Measurements from ENCODE around the gene AP2A1.
A peak's percentile ranks its signal among the peaks of the same experiment; 100 is the strongest.

AP2A1 gene

GRCh38 chr19:49840736-49841249 lies 74.0 kb downstream of the AP2A1 start:
- no peak for DNase-seq

- DNase-seq = no peak
Measured at GRCh38 chr19:49843265-49843664, 76.5 kb downstream of the AP2A1 start.

- DNase-seq = no peak
Measured at GRCh38 chr19:49844138-49845095, 77.6 kb downstream of the AP2A1 start.

- DNase-seq = no peak
Measured at GRCh38 chr19:49845414-49845813, 78.6 kb downstream of the AP2A1 start.

- no peak for DNase-seq
Measured at GRCh38 chr19:49846408-49846807, 79.6 kb downstream of the AP2A1 start.

- DNase-seq = peak; percentile 59 to 65
Measured at GRCh38 chr19:49847731-49848696, 81.2 kb downstream of the AP2A1 start.

GRCh38 chr19:49848938-49849337 lies 82.1 kb downstream of the AP2A1 start:
- DNase-seq = no peak

GRCh38 chr19:49849433-49850220 lies 82.8 kb downstream of the AP2A1 start:
- DNase-seq = no peak

- no peak for DNase-seq
Measured at GRCh38 chr19:49850221-49850486, 83.4 kb downstream of the AP2A1 start.

GRCh38 chr19:49850487-49851342 lies 83.9 kb downstream of the AP2A1 start, which contains the start of gene PTOV1:
Gene PTOV1 (plus strand): TSS chr19:49851159.
- DNase-seq = peak; percentile 85 to 86

- DNase-seq = peak in 1 of 2 experiments; percentile 20
Measured at GRCh38 chr19:49851456-49852259, 84.9 kb downstream of the AP2A1 start.

GRCh38 chr19:49852631-49853126 lies 85.9 kb downstream of the AP2A1 start:
- DNase-seq = no peak

- DNase-seq = no peak
Measured at GRCh38 chr19:49853852-49854377, 87.1 kb downstream of the AP2A1 start.

GRCh38 chr19:49854378-49855263 lies 87.8 kb downstream of the AP2A1 start:
- no peak for DNase-seq

- DNase-seq = no peak
Measured at GRCh38 chr19:49855277-49855675, 88.5 kb downstream of the AP2A1 start.

- no peak for DNase-seq
Measured at GRCh38 chr19:49855676-49856573, 89.1 kb downstream of the AP2A1 start.

- DNase-seq = no peak
Measured at GRCh38 chr19:49856574-49857021, 89.8 kb downstream of the AP2A1 start.

Data from Kasumi-1 (cell line).